K562 (cell line): Measurements from ENCODE around the gene DVL2. TPM values are rescaled to one million over a fixed set of nuclear protein-coding genes. Genes with fewer than 3 reads are reported as not detected.

Experiments used
- BCL6 ChIP-seq: fragments of 250-450 bp; sonication (Bioruptor Pico); IDR thresholded peaks from 2 replicates; pipeline ENCODE4 v1.4.0; 2020
- BRD9 ChIP-seq: fragments of 450-650 bp; IDR thresholded peaks from 2 replicates; pipeline ENCODE4 v1.6.1; 2018; ENCODE audit warnings: low read depth; ENCODE audit not compliant: partially characterized antibody
- CREB1 ChIP-seq, 2 experiments: sonication (generic) in 1 of 2; formaldehyde crosslinking in 1 of 2; IDR thresholded peaks; 2 replicates each; pipeline versions ENCODE4 v1.6.1 to v1.8.0; 2012 to 2022; ENCODE audit warnings: inconsistent platforms in 1 of 2, mild to moderate bottlenecking in 1 of 2, missing genetic modification reagents in 1 of 2, moderate library complexity in 1 of 2
- EP400 ChIP-seq: fragments of 450-650 bp; IDR thresholded peaks from 2 replicates; pipeline ENCODE4 v1.6.1; 2017; ENCODE audit warnings: antibody characterized with exemption, mild to moderate bottlenecking, moderate library complexity
- HLTF ChIP-seq: fragments of 450-650 bp; IDR thresholded peaks from 2 replicates; pipeline ENCODE4 v1.6.1; 2016
- HNRNPH1 ChIP-seq: fragments of 200-400 bp; formaldehyde crosslinking; optimal IDR thresholded peaks from 2 replicates; pipeline ENCODE3; 2017; ENCODE audit warnings: low read depth, mild to moderate bottlenecking, low read length, moderate library complexity
- MCM2 ChIP-seq: fragments of 450-650 bp; IDR thresholded peaks from 2 replicates; pipeline ENCODE4 v1.6.1; 2017; ENCODE audit warnings: low read depth, mild to moderate bottlenecking
- MYNN ChIP-seq, 2 experiments: sonication (generic); formaldehyde crosslinking in 1 of 2; IDR thresholded peaks; 2 replicates each; pipeline versions ENCODE4 v1.5.0 to v1.6.1; 2016 to 2020; ENCODE audit warnings: antibody characterized with exemption in 1 of 2, missing genetic modification reagents in 1 of 2
- NCOA2 ChIP-seq, 2 experiments: fragments of 450-650 bp; IDR thresholded peaks; 2 replicates each; pipeline ENCODE4 v1.6.1; 2018; ENCODE audit warnings: mild to moderate bottlenecking in 2 of 2, moderate library complexity in 1 of 2; ENCODE audit not compliant: partially characterized antibody in 2 of 2
- NCOR1 ChIP-seq: fragments of 450-650 bp; IDR thresholded peaks from 2 replicates; pipeline ENCODE4 v1.6.1; 2016; ENCODE audit warnings: mild to moderate bottlenecking, moderate library complexity
- SMAD2 ChIP-seq: fragments of 150-350 bp; IDR thresholded peaks from 2 replicates; pipeline ENCODE4 v1.6.1; 2014; ENCODE audit warnings: low read depth, mild to moderate bottlenecking, low read length
- TOE1 ChIP-seq, 2 experiments: fragments of 450-650 bp in 1 of 2; sonication (generic) in 1 of 2; formaldehyde crosslinking in 1 of 2; IDR thresholded peaks; 2 replicates each; pipeline versions ENCODE4 v1.7.1 to v1.8.0; 2016 to 2022; ENCODE audit warnings: borderline replicate concordance in 2 of 2, mild to moderate bottlenecking in 2 of 2, antibody characterized with exemption in 1 of 2, inconsistent platforms in 1 of 2, low read depth in 1 of 2, missing genetic modification reagents in 1 of 2, moderate library complexity in 1 of 2
- ZFX ChIP-seq: sonication (generic); formaldehyde crosslinking; IDR thresholded peaks from 2 replicates; pipeline ENCODE4 v1.8.0; 2022; ENCODE audit warnings: mild to moderate bottlenecking, missing genetic modification reagents, moderate library complexity
- ZNF12 ChIP-seq: sonication (generic); formaldehyde crosslinking; IDR thresholded peaks from 2 replicates; pipeline ENCODE4 v1.4.0; 2020; ENCODE audit warnings: mild to moderate bottlenecking, missing genetic modification reagents
- ZNF133 ChIP-seq: fragments of 250-450 bp; sonication (Bioruptor Pico); IDR thresholded peaks from 2 replicates; pipeline ENCODE4 v1.4.0; 2020; ENCODE audit warnings: mild to moderate bottlenecking
- ZNF134 ChIP-seq: fragments of 250-450 bp; sonication (Bioruptor Pico); conservative IDR thresholded peaks from 2 replicates; pipeline ENCODE4 v1.4.0; 2020
- ZNF316 ChIP-seq: fragments of 450-650 bp; IDR thresholded peaks from 2 replicates; pipeline ENCODE4 v1.6.1; 2016
- ZNF551 ChIP-seq: fragments of 250-450 bp; sonication (Bioruptor Pico); IDR thresholded peaks from 2 replicates; pipeline ENCODE4 v1.5.0; 2021; ENCODE audit warnings: mild to moderate bottlenecking, moderate library complexity
- ZNF695 ChIP-seq: fragments of 450-650 bp; formaldehyde crosslinking; IDR thresholded peaks from 2 replicates; pipeline ENCODE4 v1.4.0; 2020; ENCODE audit warnings: mild to moderate bottlenecking, moderate library complexity
- polyA plus RNA-seq, 8 experiments: library from polyadenylated mRNA; depleted of rRNA in 4 of 8; stranded (reverse) in 5 of 8; unstranded in 3 of 8; fragments of >200 nt; fragmentation: Nextera tagmentation in 2 of 8; fragmentation: Illumina TruSeq in 1 of 8; extraction: Ambion mirVana in 2 of 8; extraction: Trizol in 1 of 8; gene quantifications; 2 replicates each; pipeline versions ENCODE4 v1.2.1 to v1.2.3, GENCODE V29; 2011 to 2014; ENCODE audit warnings: inconsistent platforms in 1 of 8, missing spikeins in 1 of 8
- total RNA-seq, 7 experiments: library from RNA; depleted of rRNA in 6 of 7; stranded (reverse); fragments of >200 nt in 6 of 7; fragmentation: Illumina TruSeq in 2 of 7; extraction: Trizol in 2 of 7; gene quantifications; 2 replicates each; pipeline versions ENCODE4 v1.2.1 to v1.2.3, GENCODE V29; 2011 to 2021; ENCODE audit warnings: low replicate concordance in 1 of 7
- TF ChIP-seq, protein P1 (sequence below): sonication (generic); formaldehyde crosslinking; IDR thresholded peaks from 2 replicates; pipeline ENCODE4 v1.8.0; 2022; ENCODE audit warnings: mild to moderate bottlenecking, missing genetic modification reagents, borderline replicate concordance
- TF ChIP-seq, protein P2 (sequence below): sonication (generic); formaldehyde crosslinking; IDR thresholded peaks from 2 replicates; pipeline ENCODE4 v1.8.0; 2022; ENCODE audit warnings: mild to moderate bottlenecking, missing genetic modification reagents
- TF ChIP-seq, protein P3 (sequence below): IDR thresholded peaks from 2 replicates; pipeline ENCODE4 v1.6.1; 2011; ENCODE audit not compliant: insufficient read length; ENCODE audit errors: extremely low read depth
- TF ChIP-seq, protein P4 (sequence below): sonication (generic); formaldehyde crosslinking; IDR thresholded peaks from 2 replicates; pipeline ENCODE4 v1.8.0; 2022; ENCODE audit warnings: mild to moderate bottlenecking, low read depth, missing genetic modification reagents

DVL2 gene
- total and polyA plus RNA-seq, 9 of the 15 experiments (the other 6 are each of a cell fraction or from before 2014, with no cell fraction given) = 1.3 to 49.5 (median 24.3) TPM

DNA sequence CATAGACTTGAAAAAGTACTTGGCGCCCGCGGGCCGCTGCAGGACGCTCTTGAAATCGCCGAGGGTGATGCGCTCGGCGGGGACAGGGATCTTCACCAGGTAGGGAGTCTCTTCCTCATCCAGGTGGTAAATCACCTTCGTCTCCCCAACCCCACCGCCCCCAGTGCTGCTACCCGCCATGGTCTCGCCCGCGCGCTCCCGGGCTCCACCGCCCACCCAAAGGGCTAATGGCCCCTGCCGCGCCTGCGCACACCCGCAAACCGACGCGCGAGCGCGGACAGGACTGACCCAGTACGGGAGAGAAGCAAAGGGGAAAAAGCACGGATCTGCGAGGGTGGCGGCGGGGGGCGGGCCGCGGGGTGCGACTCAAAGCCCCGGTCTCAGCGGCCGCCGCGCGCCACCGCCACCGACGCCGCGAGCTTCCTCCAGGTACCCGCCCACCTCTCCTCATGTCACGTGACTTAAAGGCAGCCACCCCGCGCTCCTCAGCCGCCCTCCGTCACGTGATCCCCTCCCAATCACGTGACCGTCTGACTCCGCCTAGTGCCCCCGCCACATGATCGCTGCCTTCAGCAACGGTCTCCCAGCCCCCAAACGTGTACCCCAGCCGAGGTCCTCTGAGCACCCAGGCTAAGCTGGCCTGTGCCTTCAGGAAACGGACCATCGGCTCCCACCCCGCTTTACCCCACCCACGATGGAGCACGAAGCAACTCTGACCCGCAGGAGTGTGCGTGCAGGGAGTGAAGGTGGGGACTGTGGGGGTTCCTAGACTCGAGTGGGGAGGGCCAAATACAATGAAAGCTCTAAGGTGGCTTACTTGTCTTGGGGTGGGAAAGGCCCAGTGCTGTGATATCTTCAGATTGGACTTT, at the start of gene DVL2 (continued):
- TF ChIP-seq ZNF12 (CRISPR knock-in tag) = no peak
- TF ChIP-seq, protein P1, sequence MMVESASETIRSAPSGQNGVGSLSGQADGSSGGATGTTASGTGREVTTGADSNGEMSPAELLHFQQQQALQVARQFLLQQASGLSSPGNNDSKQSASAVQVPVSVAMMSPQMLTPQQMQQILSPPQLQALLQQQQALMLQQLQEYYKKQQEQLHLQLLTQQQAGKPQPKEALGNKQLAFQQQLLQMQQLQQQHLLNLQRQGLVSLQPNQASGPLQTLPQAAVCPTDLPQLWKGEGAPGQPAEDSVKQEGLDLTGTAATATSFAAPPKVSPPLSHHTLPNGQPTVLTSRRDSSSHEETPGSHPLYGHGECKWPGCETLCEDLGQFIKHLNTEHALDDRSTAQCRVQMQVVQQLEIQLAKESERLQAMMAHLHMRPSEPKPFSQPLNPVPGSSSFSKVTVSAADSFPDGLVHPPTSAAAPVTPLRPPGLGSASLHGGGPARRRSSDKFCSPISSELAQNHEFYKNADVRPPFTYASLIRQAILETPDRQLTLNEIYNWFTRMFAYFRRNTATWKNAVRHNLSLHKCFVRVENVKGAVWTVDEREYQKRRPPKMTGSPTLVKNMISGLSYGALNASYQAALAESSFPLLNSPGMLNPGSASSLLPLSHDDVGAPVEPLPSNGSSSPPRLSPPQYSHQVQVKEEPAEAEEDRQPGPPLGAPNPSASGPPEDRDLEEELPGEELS (CRISPR knock-in tag) = no peak
- no peak for TF ChIP-seq ZNF316
- no peak for TF ChIP-seq SMAD2
- TF ChIP-seq HLTF = 0 out of 2 replicates have a peak, but pooled peaks have one; percentile 27
- TF ChIP-seq CREB1 (IDR thresholded peaks at IDR 0.05) = peak; percentile 28
- TF ChIP-seq CREB1 (CRISPR knock-in tag; IDR thresholded peaks at IDR 0.05) = 0 out of 2 replicates have a peak, but pooled peaks have one; percentile 9
- no peak for TF ChIP-seq ZNF133
- peak; percentile 64 for TF ChIP-seq NCOR1
- TF ChIP-seq BCL6 (CRISPR knock-in tag) = no peak
- peak; percentile 70; the same call in 1 of the 2 replicates for TF ChIP-seq ZNF551 (CRISPR knock-in tag)
- no peak for TF ChIP-seq BRD9
- TF ChIP-seq MCM2 = no peak
- no peak for TF ChIP-seq HNRNPH1
- TF ChIP-seq ZNF695 = no peak
- TF ChIP-seq NCOA2 (IDR thresholded peaks at IDR 0.05; ENCODE audit: partially characterized antibody in 2 of 2) = no peak
- TF ChIP-seq, protein P2, sequence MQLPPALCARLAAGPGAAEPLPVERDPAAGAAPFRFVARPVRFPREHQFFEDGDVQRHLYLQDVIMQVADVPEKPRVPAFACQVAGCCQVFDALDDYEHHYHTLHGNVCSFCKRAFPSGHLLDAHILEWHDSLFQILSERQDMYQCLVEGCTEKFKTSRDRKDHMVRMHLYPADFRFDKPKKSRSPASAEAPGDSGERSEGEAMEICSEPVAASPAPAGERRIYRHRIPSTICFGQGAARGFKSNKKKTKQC (CRISPR knock-in tag) = no peak
- TF ChIP-seq, protein P3, sequence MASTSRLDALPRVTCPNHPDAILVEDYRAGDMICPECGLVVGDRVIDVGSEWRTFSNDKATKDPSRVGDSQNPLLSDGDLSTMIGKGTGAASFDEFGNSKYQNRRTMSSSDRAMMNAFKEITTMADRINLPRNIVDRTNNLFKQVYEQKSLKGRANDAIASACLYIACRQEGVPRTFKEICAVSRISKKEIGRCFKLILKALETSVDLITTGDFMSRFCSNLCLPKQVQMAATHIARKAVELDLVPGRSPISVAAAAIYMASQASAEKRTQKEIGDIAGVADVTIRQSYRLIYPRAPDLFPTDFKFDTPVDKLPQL = no peak
- peak; percentile 100 for TF ChIP-seq TOE1 (IDR thresholded peaks at IDR 0.05; ENCODE audit: borderline replicate concordance)
- no peak for TF ChIP-seq TOE1 (CRISPR knock-in tag; IDR thresholded peaks at IDR 0.05; ENCODE audit: borderline replicate concordance, low read depth)
- TF ChIP-seq EP400 = peak; percentile 74; the same call in 1 of the 2 replicates
- peak; percentile 91 for TF ChIP-seq MYNN (IDR thresholded peaks at IDR 0.05)
- no peak for TF ChIP-seq MYNN (CRISPR knock-in tag; IDR thresholded peaks at IDR 0.05)
- TF ChIP-seq, protein P4, sequence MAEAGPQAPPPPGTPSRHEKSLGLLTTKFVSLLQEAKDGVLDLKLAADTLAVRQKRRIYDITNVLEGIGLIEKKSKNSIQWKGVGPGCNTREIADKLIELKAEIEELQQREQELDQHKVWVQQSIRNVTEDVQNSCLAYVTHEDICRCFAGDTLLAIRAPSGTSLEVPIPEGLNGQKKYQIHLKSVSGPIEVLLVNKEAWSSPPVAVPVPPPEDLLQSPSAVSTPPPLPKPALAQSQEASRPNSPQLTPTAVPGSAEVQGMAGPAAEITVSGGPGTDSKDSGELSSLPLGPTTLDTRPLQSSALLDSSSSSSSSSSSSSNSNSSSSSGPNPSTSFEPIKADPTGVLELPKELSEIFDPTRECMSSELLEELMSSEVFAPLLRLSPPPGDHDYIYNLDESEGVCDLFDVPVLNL = no peak
- TF ChIP-seq ZFX = peak; percentile 72
- no peak for TF ChIP-seq ZNF134 (CRISPR knock-in tag)
